Measurements from ENCODE around the gene MEFV. TPM values are rescaled to one million over a fixed set of nuclear protein-coding genes. Genes with fewer than 3 reads are reported as not detected.

Gene MEFV
- total and polyA plus RNA-seq, 4 donors: 1.3 to 21.7 (median 8.1) TPM

- H3K4me1 ChIP-seq (ENCODE audit: control insufficient read depth in 5 of 5, insufficient read depth in 5 of 5, low read length in 5 of 5): no peaks in the 10 kb centered on the region
- peaks cover 0 to 9% (median 0%) of the 10 kb centered on the region in 4 donors for H3K9me3 ChIP-seq (ENCODE audit: control insufficient read depth in 4 of 4, insufficient read depth in 3 of 4, low read length in 3 of 4)
- H3K27me3 ChIP-seq (ENCODE audit: control insufficient read depth in 3 of 3, insufficient read depth in 3 of 3, low read length in 2 of 3): peaks cover 2 to 6% (median 2%) of the 10 kb centered on the region in 3 donors
- H3K9ac ChIP-seq (ENCODE audit: insufficient read depth in 1 of 2, low read length in 2 of 2): no peak overlapping the region
- no peaks in the 10 kb centered on the region for H3K36me3 ChIP-seq (ENCODE audit: control insufficient read depth in 4 of 4, insufficient read depth in 4 of 4, low read length in 4 of 4)
- no peak overlapping the region for H3K27ac ChIP-seq (ENCODE audit: low read depth in 1 of 2, low read length in 1 of 2)
- TF ChIP-seq, protein P1, sequence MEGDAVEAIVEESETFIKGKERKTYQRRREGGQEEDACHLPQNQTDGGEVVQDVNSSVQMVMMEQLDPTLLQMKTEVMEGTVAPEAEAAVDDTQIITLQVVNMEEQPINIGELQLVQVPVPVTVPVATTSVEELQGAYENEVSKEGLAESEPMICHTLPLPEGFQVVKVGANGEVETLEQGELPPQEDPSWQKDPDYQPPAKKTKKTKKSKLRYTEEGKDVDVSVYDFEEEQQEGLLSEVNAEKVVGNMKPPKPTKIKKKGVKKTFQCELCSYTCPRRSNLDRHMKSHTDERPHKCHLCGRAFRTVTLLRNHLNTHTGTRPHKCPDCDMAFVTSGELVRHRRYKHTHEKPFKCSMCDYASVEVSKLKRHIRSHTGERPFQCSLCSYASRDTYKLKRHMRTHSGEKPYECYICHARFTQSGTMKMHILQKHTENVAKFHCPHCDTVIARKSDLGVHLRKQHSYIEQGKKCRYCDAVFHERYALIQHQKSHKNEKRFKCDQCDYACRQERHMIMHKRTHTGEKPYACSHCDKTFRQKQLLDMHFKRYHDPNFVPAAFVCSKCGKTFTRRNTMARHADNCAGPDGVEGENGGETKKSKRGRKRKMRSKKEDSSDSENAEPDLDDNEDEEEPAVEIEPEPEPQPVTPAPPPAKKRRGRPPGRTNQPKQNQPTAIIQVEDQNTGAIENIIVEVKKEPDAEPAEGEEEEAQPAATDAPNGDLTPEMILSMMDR (IDR thresholded peaks at IDR 0.05; ENCODE audit: control extremely low read depth, extremely low read depth): no peak
- no peak overlapping the region for H3K4me3 ChIP-seq
- ATAC-seq (ENCODE audit: insufficient read depth, low FRiP score): no peak
- no peak for DNase-seq
- WGBS, 2 donors: 84 to 89% methylated on average over 4 of the region's 4 CpGs
Observed at GRCh38 chr16:3252967-3253366, 3.5 kb downstream of the MEFV start.

- Histone ChIP-seq H3K36me3 (ENCODE audit: control insufficient read depth in 4 of 4, insufficient read depth in 4 of 4, low read length in 4 of 4) (no peaks in the 10 kb centered on the region), H3K9ac (ENCODE audit: insufficient read depth in 1 of 2, low read length in 2 of 2) (no peak overlapping the region), H3K4me1 (ENCODE audit: control insufficient read depth in 5 of 5, insufficient read depth in 5 of 5, low read length in 5 of 5) (no peaks in the 10 kb centered on the region), H3K9me3 (ENCODE audit: control insufficient read depth in 4 of 4, insufficient read depth in 3 of 4, low read length in 3 of 4) (peaks cover 0 to 9% (median 0%) of the 10 kb centered on the region in 4 donors), H3K27me3 (ENCODE audit: control insufficient read depth in 3 of 3, insufficient read depth in 3 of 3, low read length in 2 of 3) (peaks cover 2% of the 10 kb centered on the region in 3 donors), H3K27ac (ENCODE audit: low read depth in 1 of 2, low read length in 1 of 2) (no peak overlapping the region), H3K4me3 (no peak overlapping the region)
- DNase-seq (no peak), ATAC-seq (ENCODE audit: insufficient read depth, low FRiP score) (no peak)
- WGBS, 2 donors: 83 to 84% methylated on average over 14 of the region's 14 CpGs
- TF ChIP-seq, protein P1 (IDR thresholded peaks at IDR 0.05; ENCODE audit: control extremely low read depth, extremely low read depth): no peak
Observed at GRCh38 chr16:3249451-3249850, 7.0 kb downstream of the MEFV start.

DNA sequence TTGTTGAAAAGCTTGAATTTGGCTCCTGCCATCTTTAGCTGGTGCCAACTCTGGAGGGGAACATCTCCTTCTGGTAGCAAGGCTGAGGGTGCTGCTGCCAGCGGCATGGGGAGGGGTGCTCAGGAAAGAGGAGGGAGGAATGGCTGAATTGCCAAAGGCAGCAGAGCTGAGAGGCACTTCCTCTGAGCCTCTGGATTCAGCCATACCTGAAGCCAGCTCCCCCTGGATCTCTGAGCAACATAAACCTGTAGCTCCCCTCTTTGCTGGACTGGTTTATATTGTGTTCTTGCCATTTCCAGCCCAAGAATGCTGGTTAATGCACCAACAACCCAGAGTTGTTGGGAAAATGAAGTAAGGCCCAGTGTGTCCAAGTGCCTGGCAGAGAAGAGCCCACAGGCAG, 7.4 kb downstream of the MEFV start:
- 69 to 88% methylated on average over 1 of the region's 1 CpG for WGBS, 2 donors
- no peak for ATAC-seq (ENCODE audit: insufficient read depth, low FRiP score)
- DNase-seq: no peak
- Histone ChIP-seq H3K9ac (ENCODE audit: insufficient read depth in 1 of 2, low read length in 2 of 2) (no peak overlapping the region), H3K27me3 (ENCODE audit: control insufficient read depth in 3 of 3, insufficient read depth in 3 of 3, low read length in 2 of 3) (peaks cover 2% of the 10 kb centered on the region in 3 donors), H3K27ac (ENCODE audit: low read depth in 1 of 2, low read length in 1 of 2) (no peak overlapping the region), H3K4me3 (no peak overlapping the region), H3K9me3 (ENCODE audit: control insufficient read depth in 4 of 4, insufficient read depth in 3 of 4, low read length in 3 of 4) (peaks cover 0 to 9% (median 0%) of the 10 kb centered on the region in 4 donors), H3K4me1 (ENCODE audit: control insufficient read depth in 5 of 5, insufficient read depth in 5 of 5, low read length in 5 of 5) (no peaks in the 10 kb centered on the region), H3K36me3 (ENCODE audit: control insufficient read depth in 4 of 4, insufficient read depth in 4 of 4, low read length in 4 of 4) (no peaks in the 10 kb centered on the region)
- TF ChIP-seq, protein P1 (IDR thresholded peaks at IDR 0.05; ENCODE audit: control extremely low read depth, extremely low read depth): no peak

DNA sequence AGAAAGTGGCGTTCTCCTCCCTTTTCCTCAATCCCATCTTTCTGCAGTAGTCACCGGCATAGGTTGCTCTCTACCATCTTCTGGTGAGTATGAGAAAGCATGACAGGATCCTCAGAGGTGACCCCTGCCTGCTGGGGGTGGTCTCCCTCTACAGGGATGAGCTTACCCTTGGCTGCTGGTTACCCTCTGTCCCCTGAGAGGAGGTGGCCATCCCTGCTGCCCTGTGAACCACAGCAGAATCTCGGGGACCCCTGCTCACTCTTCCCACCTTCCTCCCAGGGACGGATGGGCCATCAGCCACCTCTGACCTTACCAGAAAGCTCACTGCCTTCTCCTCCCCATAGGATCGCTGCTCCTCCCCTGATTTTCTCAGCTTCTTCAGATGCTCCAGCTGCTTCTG, 7.8 kb downstream of the MEFV start:
- Histone ChIP-seq H3K4me3 (no peak overlapping the region), H3K4me1 (ENCODE audit: control insufficient read depth in 5 of 5, insufficient read depth in 5 of 5, low read length in 5 of 5) (no peaks in the 10 kb centered on the region), H3K9me3 (ENCODE audit: control insufficient read depth in 4 of 4, insufficient read depth in 3 of 4, low read length in 3 of 4) (peaks cover 0 to 9% (median 0%) of the 10 kb centered on the region in 4 donors), H3K36me3 (ENCODE audit: control insufficient read depth in 4 of 4, insufficient read depth in 4 of 4, low read length in 4 of 4) (no peaks in the 10 kb centered on the region), H3K9ac (ENCODE audit: insufficient read depth in 1 of 2, low read length in 2 of 2) (no peak overlapping the region), H3K27ac (ENCODE audit: low read depth in 1 of 2, low read length in 1 of 2) (no peak overlapping the region), H3K27me3 (ENCODE audit: control insufficient read depth in 3 of 3, insufficient read depth in 3 of 3, low read length in 2 of 3) (peaks cover 2% of the 10 kb centered on the region in 3 donors)
- WGBS, 2 donors: 78 to 90% methylated on average over 5 of the region's 5 CpGs
- DNase-seq (no peak), ATAC-seq (ENCODE audit: insufficient read depth, low FRiP score) (no peak)
- TF ChIP-seq, protein P1 (IDR thresholded peaks at IDR 0.05; ENCODE audit: control extremely low read depth, extremely low read depth): no peak

Data from lung (tissue), 12 donors.